GM12878 (cell line): ENCODE measurements around the gene MYRF. TPM values are rescaled to one million over a fixed set of nuclear protein-coding genes. Genes with fewer than 3 reads are reported as not detected.

ENCODE experiments used
- CHD1 ChIP-seq: IDR thresholded peaks from 2 replicates; pipeline ENCODE4 v1.6.1; 2012; ENCODE audit warnings: low read depth, low read length, improper control_type of control experiment
- CUX1 ChIP-seq: IDR thresholded peaks from 2 replicates; pipeline ENCODE4 v1.6.1; 2012; ENCODE audit warnings: improper control_type of control experiment, low read depth, low read length; ENCODE audit not compliant: insufficient replicate concordance
- GABPA ChIP-seq: IDR thresholded peaks from 2 replicates; pipeline ENCODE4 v1.6.1; 2014; ENCODE audit warnings: antibody characterized with exemption, low read depth, mild to moderate bottlenecking, inconsistent platforms
- JUNB ChIP-seq: IDR thresholded peaks from 2 replicates; pipeline ENCODE4 v1.6.1; 2016; ENCODE audit warnings: antibody characterized with exemption, mild to moderate bottlenecking
- PRDM15 ChIP-seq: fragments of 450-650 bp; formaldehyde crosslinking; IDR thresholded peaks from 2 replicates; pipeline ENCODE4 v1.4.0; 2020; ENCODE audit warnings: mild to moderate bottlenecking, moderate library complexity
- ZNF687 ChIP-seq: fragments of 450-650 bp; IDR thresholded peaks from 2 replicates; pipeline ENCODE4 v1.6.1; 2017; ENCODE audit warnings: mild to moderate bottlenecking, moderate library complexity
- polyA plus RNA-seq, 11 experiments: library from polyadenylated mRNA; depleted of rRNA in 4 of 11; unstranded in 6 of 11; stranded (reverse) in 5 of 11; fragments of >200 nt; fragmentation: Nextera tagmentation in 4 of 11; fragmentation: Illumina TruSeq in 1 of 11; extraction: Ambion mirVana in 4 of 11; extraction: Trizol in 1 of 11; gene quantifications; 1 replicate in 1 of 11; 2 replicates in 10 of 11; pipeline versions ENCODE4 v1.2.1 to v1.2.3, GENCODE V29; 2011 to 2016; ENCODE audit warnings: inconsistent platforms in 2 of 11, missing spikeins in 2 of 11, low read depth in 1 of 11
- total RNA-seq, 4 experiments: library from RNA; depleted of rRNA in 3 of 4; stranded (reverse); fragments of >200 nt in 3 of 4; fragmentation: Illumina TruSeq in 1 of 4; extraction: Trizol in 1 of 4; gene quantifications; 2 replicates each; pipeline versions ENCODE4 v1.2.1 to v1.2.3, GENCODE V29; 2013 to 2021

The MYRF gene
- total and polyA plus RNA-seq, 10 of the 15 experiments (the other 5 are each of a cell fraction or from before 2014, with no cell fraction given), result 0.27 to 15.6 (median 0.89) TPM

DNA sequence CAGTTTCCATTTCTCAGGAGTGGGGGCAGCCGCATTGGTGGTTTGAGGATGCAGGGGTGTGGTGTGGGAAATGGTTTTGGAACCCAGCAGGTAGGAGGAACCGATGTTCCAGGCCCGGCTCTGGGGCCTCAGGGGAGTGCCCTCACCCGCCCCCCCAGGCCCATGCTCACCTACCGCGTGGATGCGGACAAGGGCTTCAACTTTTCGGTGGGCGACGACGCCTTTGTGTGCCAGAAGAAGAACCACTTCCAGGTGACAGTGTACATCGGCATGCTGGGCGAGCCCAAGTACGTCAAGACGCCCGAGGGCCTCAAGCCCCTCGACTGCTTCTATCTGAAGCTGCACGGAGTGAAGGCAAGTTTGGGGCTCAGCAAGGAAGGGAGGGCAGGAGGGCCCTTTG is 21.4 kb downstream of the MYRF start (continued):
- TF ChIP-seq CUX1 (no peak), PRDM15 (CRISPR knock-in tag) (no peak), CHD1 (no peak), ZNF687 (no peak), JUNB (no peak), GABPA (no peak)
